Astrocyte of the hippocampus (primary cell): ENCODE measurements around the gene CDH22.

Experiments used
- DNase-seq: peaks from one replicate; pipeline ENCODE4 v3.0.0; 2011; ENCODE audit warnings: low read depth, low spot score

The CDH22 gene

GRCh38 chr20:46243707-46244628 is 64.3 kb downstream of the CDH22 start:
- no peak for DNase-seq

- no peak for DNase-seq
Observed at GRCh38 chr20:46242390-46242789, 65.9 kb downstream of the CDH22 start.

- no peak for DNase-seq
Observed at GRCh38 chr20:46240881-46241280, 67.4 kb downstream of the CDH22 start.

- no peak for DNase-seq
Observed at GRCh38 chr20:46240065-46240464, 68.2 kb downstream of the CDH22 start.

GRCh38 chr20:46237736-46238135 is 70.6 kb downstream of the CDH22 start:
- DNase-seq, result no peak

GRCh38 chr20:46237227-46237626 is 71.1 kb downstream of the CDH22 start:
- DNase-seq, result no peak

- no peak for DNase-seq
Observed at GRCh38 chr20:46235077-46235476, 73.2 kb downstream of the CDH22 start.

- no peak for DNase-seq
Observed at GRCh38 chr20:46233701-46234100, 74.6 kb downstream of the CDH22 start.

GRCh38 chr20:46232539-46232938 is 75.8 kb downstream of the CDH22 start:
- DNase-seq, result no peak

- peak; percentile 76 for DNase-seq
Observed at GRCh38 chr20:46230801-46231282, 77.5 kb downstream of the CDH22 start.

GRCh38 chr20:46230106-46230491 is 78.2 kb downstream of the CDH22 start:
- no peak for DNase-seq

- no peak for DNase-seq
Observed at GRCh38 chr20:46229478-46230105, 78.7 kb downstream of the CDH22 start.

GRCh38 chr20:46228670-46229069 is 79.6 kb downstream of the CDH22 start:
- DNase-seq, result no peak

- DNase-seq, result no peak
Observed at GRCh38 chr20:46227272-46227767, 81.0 kb downstream of the CDH22 start.

- no peak for DNase-seq
Observed at GRCh38 chr20:46226602-46227001, 81.7 kb downstream of the CDH22 start.

- DNase-seq, result no peak
Observed at GRCh38 chr20:46222521-46223007, 85.7 kb downstream of the CDH22 start.

- DNase-seq, result no peak
Observed at GRCh38 chr20:46221256-46221833, 87.0 kb downstream of the CDH22 start.

GRCh38 chr20:46220455-46221207 is 87.7 kb downstream of the CDH22 start:
- DNase-seq, result no peak

- DNase-seq, result no peak
Observed at GRCh38 chr20:46219920-46220319, 88.4 kb downstream of the CDH22 start.

- DNase-seq, result no peak
Observed at GRCh38 chr20:46219190-46219589, 89.1 kb downstream of the CDH22 start.

- no peak for DNase-seq
Observed at GRCh38 chr20:46218656-46219055, 89.6 kb downstream of the CDH22 start.
